GM19238 (cell line): Measurements from ENCODE around the gene RNF5.
A peak's percentile ranks its signal among the peaks of the same experiment; 100 is the strongest.
"Not testable (repeated sequence)": the region's sequence is repeated elsewhere in the genome, so short reads cannot be mapped to it uniquely, and the experiment has no call there.

ENCODE experiments used
- DNase-seq: peaks from one replicate; pipeline ENCODE4 v3.0.0; 2011; ENCODE audit warnings: low spot score; ENCODE audit not compliant: insufficient read length

RNF5 gene

GRCh38 chr6:32204268-32204715, 26.1 kb downstream of the RNF5 start:
- no peak for DNase-seq

- DNase-seq: no peak
Measured at GRCh38 chr6:32208996-32209395, 30.8 kb downstream of the RNF5 start.

- no peak for DNase-seq
Measured at GRCh38 chr6:32210191-32210601, 32.0 kb downstream of the RNF5 start.

- not testable (repeated sequence) for DNase-seq
Measured at GRCh38 chr6:32211432-32211831, 33.2 kb downstream of the RNF5 start.

GRCh38 chr6:32212076-32212760, 34.0 kb downstream of the RNF5 start:
- no peak for DNase-seq

GRCh38 chr6:32213649-32214048, 35.4 kb downstream of the RNF5 start:
- DNase-seq: no peak

- DNase-seq: no peak
Measured at GRCh38 chr6:32214126-32214525, 35.9 kb downstream of the RNF5 start.

GRCh38 chr6:32215617-32216016, 37.4 kb downstream of the RNF5 start:
- DNase-seq: no peak

GRCh38 chr6:32216285-32216684, 38.1 kb downstream of the RNF5 start:
- no peak for DNase-seq

GRCh38 chr6:32216998-32217397, 38.8 kb downstream of the RNF5 start:
- DNase-seq: no peak

GRCh38 chr6:32218167-32218566, 40.0 kb downstream of the RNF5 start:
- DNase-seq: no peak

- DNase-seq: no peak
Measured at GRCh38 chr6:32220021-32220420, 41.8 kb downstream of the RNF5 start.

GRCh38 chr6:32222333-32223230, 44.4 kb downstream of the RNF5 start:
- DNase-seq: no peak

- no peak for DNase-seq
Measured at GRCh38 chr6:32223258-32224235, 45.3 kb downstream of the RNF5 start, which contains the start of gene NOTCH4. NOTCH4 (minus strand) TSS chr6:32224067; CDS start chr6:32223928, 139 bp downstream.

- DNase-seq: peak; percentile 33
Measured at GRCh38 chr6:32224696-32225095, 46.5 kb downstream of the RNF5 start.

- no peak for DNase-seq
Measured at GRCh38 chr6:32226434-32226833, 48.2 kb downstream of the RNF5 start.
